PFSK-1 (cell line): ENCODE results near the gene CPLX1.

Source experiments
- FOXP2 ChIP-seq: optimal IDR thresholded peaks from 2 replicates; pipeline ENCODE3; 2011; ENCODE audit warnings: borderline replicate concordance, control low read depth, inconsistent platforms; ENCODE audit not compliant: insufficient read depth; ENCODE audit errors: extremely low read length, extremely low read depth
- POLR2AphosphoS5 ChIP-seq: IDR thresholded peaks from 2 replicates; pipeline ENCODE4 v1.6.1; 2012; ENCODE audit warnings: low read depth, mild to moderate bottlenecking, control low read depth, low read length, moderate library complexity
- SIN3A ChIP-seq: IDR thresholded peaks from 2 replicates; pipeline ENCODE4 v1.6.1; 2012; ENCODE audit warnings: mild to moderate bottlenecking, low read length, moderate library complexity, borderline replicate concordance; ENCODE audit not compliant: insufficient read depth
- TAF1 ChIP-seq: IDR thresholded peaks from 2 replicates; pipeline ENCODE4 v1.6.1; 2012; ENCODE audit warnings: low read length, control low read depth, borderline replicate concordance; ENCODE audit not compliant: insufficient read depth
- TF ChIP-seq, protein P1 (sequence below), 2 experiments: IDR thresholded peaks; 2 replicates each; pipeline versions ENCODE4 v1.6.1 to v1.8.0; 2011 to 2012; ENCODE audit warnings: low read depth in 2 of 2, low read length in 2 of 2, control low read depth in 1 of 2, inconsistent platforms in 1 of 2, mild to moderate bottlenecking in 1 of 2, moderate library complexity in 1 of 2; ENCODE audit not compliant: insufficient read depth in 1 of 2

CPLX1 gene

GRCh38 chr4:867526-868250 is 41.8 kb upstream of the CPLX1 start:
- TF ChIP-seq POLR2AphosphoS5, result no peak
- TF ChIP-seq SIN3A, result no peak
- no peak for TF ChIP-seq FOXP2
- TF ChIP-seq, protein P1, sequence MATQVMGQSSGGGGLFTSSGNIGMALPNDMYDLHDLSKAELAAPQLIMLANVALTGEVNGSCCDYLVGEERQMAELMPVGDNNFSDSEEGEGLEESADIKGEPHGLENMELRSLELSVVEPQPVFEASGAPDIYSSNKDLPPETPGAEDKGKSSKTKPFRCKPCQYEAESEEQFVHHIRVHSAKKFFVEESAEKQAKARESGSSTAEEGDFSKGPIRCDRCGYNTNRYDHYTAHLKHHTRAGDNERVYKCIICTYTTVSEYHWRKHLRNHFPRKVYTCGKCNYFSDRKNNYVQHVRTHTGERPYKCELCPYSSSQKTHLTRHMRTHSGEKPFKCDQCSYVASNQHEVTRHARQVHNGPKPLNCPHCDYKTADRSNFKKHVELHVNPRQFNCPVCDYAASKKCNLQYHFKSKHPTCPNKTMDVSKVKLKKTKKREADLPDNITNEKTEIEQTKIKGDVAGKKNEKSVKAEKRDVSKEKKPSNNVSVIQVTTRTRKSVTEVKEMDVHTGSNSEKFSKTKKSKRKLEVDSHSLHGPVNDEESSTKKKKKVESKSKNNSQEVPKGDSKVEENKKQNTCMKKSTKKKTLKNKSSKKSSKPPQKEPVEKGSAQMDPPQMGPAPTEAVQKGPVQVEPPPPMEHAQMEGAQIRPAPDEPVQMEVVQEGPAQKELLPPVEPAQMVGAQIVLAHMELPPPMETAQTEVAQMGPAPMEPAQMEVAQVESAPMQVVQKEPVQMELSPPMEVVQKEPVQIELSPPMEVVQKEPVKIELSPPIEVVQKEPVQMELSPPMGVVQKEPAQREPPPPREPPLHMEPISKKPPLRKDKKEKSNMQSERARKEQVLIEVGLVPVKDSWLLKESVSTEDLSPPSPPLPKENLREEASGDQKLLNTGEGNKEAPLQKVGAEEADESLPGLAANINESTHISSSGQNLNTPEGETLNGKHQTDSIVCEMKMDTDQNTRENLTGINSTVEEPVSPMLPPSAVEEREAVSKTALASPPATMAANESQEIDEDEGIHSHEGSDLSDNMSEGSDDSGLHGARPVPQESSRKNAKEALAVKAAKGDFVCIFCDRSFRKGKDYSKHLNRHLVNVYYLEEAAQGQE (IDR thresholded peaks at IDR 0.05; ENCODE audit: insufficient read depth in 1 of 2, low read depth in 2 of 2, low read length in 2 of 2), result no peak
- no peak for TF ChIP-seq TAF1

GRCh38 chr4:866761-867390 is 40.9 kb upstream of the CPLX1 start:
- TF ChIP-seq, protein P1 (IDR thresholded peaks at IDR 0.05; ENCODE audit: insufficient read depth in 1 of 2, low read depth in 2 of 2, low read length in 2 of 2), result no peak
- no peak for TF ChIP-seq POLR2AphosphoS5
- TF ChIP-seq SIN3A, result no peak
- no peak for TF ChIP-seq FOXP2
- TF ChIP-seq TAF1, result no peak

DNA sequence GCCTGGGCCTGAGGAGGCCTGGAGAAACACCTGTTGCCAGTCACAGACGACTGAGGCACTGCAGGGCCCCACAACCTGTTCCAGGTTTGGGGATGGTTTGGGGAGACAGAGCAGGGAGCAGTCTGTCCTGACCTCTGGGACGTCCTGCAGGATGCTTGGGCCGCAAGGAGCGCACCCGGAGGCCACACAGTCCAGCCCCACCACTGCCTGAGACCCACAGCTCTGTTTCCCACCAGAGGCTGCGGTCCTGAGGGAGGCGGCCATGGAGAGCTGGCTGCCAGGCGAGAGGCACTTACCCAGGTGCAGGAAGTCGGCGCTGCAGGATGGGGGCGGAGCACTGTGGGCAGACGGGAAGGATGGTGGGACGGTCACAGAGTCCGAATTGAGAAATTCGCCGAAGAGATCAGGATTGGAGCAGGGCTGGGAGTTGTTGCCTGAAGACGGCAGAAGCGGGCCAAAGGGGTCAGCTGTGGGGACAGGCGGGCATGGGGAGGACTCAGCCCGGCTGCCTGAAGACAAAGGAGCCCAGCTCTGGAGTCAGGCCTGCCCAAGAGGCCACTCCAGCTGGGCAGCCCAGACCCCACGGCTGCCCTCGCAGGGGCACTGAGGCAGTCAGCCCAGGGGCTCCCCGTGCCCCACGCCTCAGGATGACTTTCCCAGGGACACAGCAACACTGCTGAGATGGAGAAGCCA is 40.3 kb upstream of the CPLX1 start:
- TF ChIP-seq POLR2AphosphoS5, result no peak
- TF ChIP-seq, protein P1 (IDR thresholded peaks at IDR 0.05; ENCODE audit: insufficient read depth in 1 of 2, low read depth in 2 of 2, low read length in 2 of 2), result no peak
- no peak for TF ChIP-seq SIN3A
- TF ChIP-seq TAF1, result no peak
- TF ChIP-seq FOXP2, result no peak

DNA sequence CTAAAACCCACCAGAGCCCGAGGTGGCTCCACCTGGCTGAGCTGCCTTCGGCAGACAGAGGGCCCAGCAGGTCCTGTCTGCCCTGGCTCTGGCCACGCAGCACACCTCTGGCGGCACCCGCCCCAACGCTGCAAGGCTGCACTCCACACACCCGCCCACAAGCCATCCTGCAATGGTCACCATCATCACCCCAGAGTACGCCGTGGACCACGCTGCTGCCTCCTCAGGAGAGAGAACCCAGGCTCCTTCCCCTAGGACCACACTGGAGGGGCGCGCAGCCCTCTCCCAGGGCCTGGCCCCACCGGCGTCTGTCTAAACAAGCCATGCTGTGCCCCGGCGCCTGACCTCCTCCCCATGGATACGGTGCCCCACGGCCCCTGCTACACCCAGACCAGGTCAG is 39.6 kb upstream of the CPLX1 start:
- TF ChIP-seq SIN3A (no peak), TAF1 (no peak), FOXP2 (no peak), POLR2AphosphoS5 (no peak)
- TF ChIP-seq, protein P1 (IDR thresholded peaks at IDR 0.05; ENCODE audit: insufficient read depth in 1 of 2, low read depth in 2 of 2, low read length in 2 of 2), result no peak
